ENCODE results near the gene CABLES1.

GRCh38 chr18:23136326-23137096 is 1.2 kb downstream of the CABLES1 start:
- TF ChIP-seq CTCF (IDR thresholded peaks at IDR 0.05; ENCODE audit: low read length) (no peak), EZH2 (IDR thresholded peaks at IDR 0.05; ENCODE audit: borderline replicate concordance, low read length) (no peak)

Measured in OCI-LY1 (cell line).